Stimulated activated naive CD8-positive, alpha-beta T cell treated with anti-CD3 and anti-CD28 coated beads, Interleukin-15, Interleukin-2, amounts not matched to agents 100 ng/mL and 50 ng/mL, for 24 hours (primary cell): ENCODE measurements around the gene CDH16.

ENCODE experiments used
- H3K27ac Mint-ChIP-seq: one replicate; pipeline ENCODE4 v1.8.0; 2021; ENCODE audit warnings: mild to moderate bottlenecking, mixed read lengths
- H3K27me3 Mint-ChIP-seq: one replicate; pipeline ENCODE4 v1.8.0; 2021; ENCODE audit warnings: mixed read lengths
- H3K36me3 Mint-ChIP-seq: one replicate; pipeline ENCODE4 v1.8.0; 2021; ENCODE audit warnings: low read depth, mixed read lengths
- H3K4me1 Mint-ChIP-seq: one replicate; pipeline ENCODE4 v1.8.0; 2021; ENCODE audit warnings: low read depth, mixed read lengths
- H3K4me3 Mint-ChIP-seq: one replicate; pipeline ENCODE4 v1.8.0; 2021; ENCODE audit warnings: mild to moderate bottlenecking, mixed read lengths
- H3K9me3 Mint-ChIP-seq: one replicate; pipeline ENCODE4 v1.8.0; 2021; ENCODE audit warnings: mixed read lengths

Gene CDH16

GRCh38 chr16:66888647-66889615 lies 29.8 kb downstream of the CDH16 start:
- no peaks in the 10 kb centered on the region for H3K27me3 Mint-ChIP-seq
- H3K4me3 Mint-ChIP-seq, result no peak overlapping the region
- peaks cover 51% of the 10 kb centered on the region for H3K4me1 Mint-ChIP-seq
- H3K9me3 Mint-ChIP-seq, result no peaks in the 10 kb centered on the region
- H3K27ac Mint-ChIP-seq, result no peak overlapping the region
- H3K36me3 Mint-ChIP-seq, result peaks cover 56% of the 10 kb centered on the region

DNA sequence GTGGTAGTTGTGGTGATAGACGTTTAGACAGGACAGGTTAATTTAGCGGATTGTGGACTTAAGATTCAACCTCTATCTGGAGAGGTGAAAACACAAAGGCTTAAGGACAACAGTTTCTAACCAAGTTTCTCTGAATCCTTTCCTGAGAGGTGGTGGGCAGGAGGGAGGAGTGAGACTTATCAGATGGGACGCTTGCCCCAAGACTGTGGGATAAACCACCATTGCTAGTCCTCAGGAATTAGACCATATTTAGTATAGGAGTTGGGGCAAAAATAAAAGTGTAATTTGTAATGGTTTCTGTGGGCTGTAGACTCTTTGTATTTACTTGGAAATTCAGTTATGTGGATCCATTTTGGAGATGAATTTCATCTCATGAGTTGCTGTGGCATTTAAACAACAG lies 31.8 kb downstream of the CDH16 start:
- H3K36me3 Mint-ChIP-seq, result peaks cover 65% of the 10 kb centered on the region
- H3K4me3 Mint-ChIP-seq, result no peak overlapping the region
- H3K27me3 Mint-ChIP-seq, result no peaks in the 10 kb centered on the region
- H3K9me3 Mint-ChIP-seq, result no peaks in the 10 kb centered on the region
- H3K27ac Mint-ChIP-seq, result peak overlapping the region; percentile 31
- peaks cover 52% of the 10 kb centered on the region for H3K4me1 Mint-ChIP-seq

- Mint-ChIP-seq H3K27me3 (no peaks in the 10 kb centered on the region), H3K4me1 (peaks cover 58% of the 10 kb centered on the region), H3K9me3 (no peaks in the 10 kb centered on the region), H3K4me3 (no peak overlapping the region), H3K27ac (no peak overlapping the region), H3K36me3 (peaks cover 64% of the 10 kb centered on the region)
These were observed 32.4 kb downstream of the CDH16 start for GRCh38 chr16:66886321-66886720.

DNA sequence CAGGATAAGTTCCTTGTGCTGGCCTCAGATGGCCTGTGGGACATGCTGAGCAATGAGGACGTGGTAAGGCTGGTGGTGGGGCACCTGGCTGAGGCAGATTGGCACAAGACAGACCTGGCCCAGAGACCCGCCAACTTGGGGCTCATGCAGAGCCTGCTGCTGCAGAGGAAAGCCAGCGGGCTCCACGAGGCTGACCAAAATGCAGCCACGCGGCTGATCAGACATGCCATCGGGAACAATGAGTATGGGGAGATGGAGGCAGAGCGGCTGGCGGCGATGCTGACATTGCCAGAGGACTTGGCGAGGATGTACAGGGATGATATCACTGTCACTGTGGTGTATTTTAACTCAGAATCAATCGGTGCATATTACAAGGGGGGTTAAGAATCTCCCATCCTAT lies 33.2 kb downstream of the CDH16 start:
- H3K27ac Mint-ChIP-seq, result no peak overlapping the region
- no peaks in the 10 kb centered on the region for H3K27me3 Mint-ChIP-seq
- peaks cover 58% of the 10 kb centered on the region for H3K4me1 Mint-ChIP-seq
- H3K36me3 Mint-ChIP-seq, result peaks cover 60% of the 10 kb centered on the region
- no peaks in the 10 kb centered on the region for H3K9me3 Mint-ChIP-seq
- H3K4me3 Mint-ChIP-seq, result no peak overlapping the region

GRCh38 chr16:66882702-66883101 lies 36.0 kb downstream of the CDH16 start:
- Mint-ChIP-seq H3K36me3 (peaks cover 48% of the 10 kb centered on the region), H3K4me1 (peaks cover 72% of the 10 kb centered on the region), H3K27ac (no peak overlapping the region), H3K27me3 (no peaks in the 10 kb centered on the region), H3K4me3 (peak overlapping the region; percentile 96), H3K9me3 (peaks cover 4% of the 10 kb centered on the region)

DNA sequence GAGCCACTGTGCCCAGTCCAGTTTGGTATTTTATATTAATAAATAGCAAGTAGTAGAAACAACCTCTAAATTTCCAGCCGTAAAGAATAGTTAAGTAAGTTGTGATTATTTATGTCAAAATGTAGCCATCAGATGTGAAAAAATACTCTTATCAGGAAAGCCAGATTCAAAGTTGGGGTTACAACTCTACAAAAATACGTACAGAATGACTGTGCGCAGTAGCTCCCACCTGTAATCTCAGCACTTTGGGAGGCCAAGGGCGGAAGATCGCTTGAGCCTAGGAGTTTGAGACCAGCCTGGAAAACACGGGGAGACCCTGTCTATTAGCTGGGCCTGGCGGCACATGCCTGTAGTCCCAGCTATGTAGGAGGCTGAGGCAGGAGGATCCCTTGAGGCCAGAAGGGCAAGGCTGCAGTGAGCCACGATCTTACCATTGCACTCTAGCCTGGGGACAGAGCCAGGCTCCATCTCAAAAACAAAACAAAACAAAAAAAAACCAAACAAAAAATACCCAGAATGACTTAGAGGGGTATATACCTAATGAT lies 36.6 kb downstream of the CDH16 start:
- Mint-ChIP-seq H3K9me3 (peaks cover 4% of the 10 kb centered on the region), H3K4me1 (peaks cover 69% of the 10 kb centered on the region), H3K4me3 (peak overlapping the region; percentile 96), H3K27me3 (no peaks in the 10 kb centered on the region), H3K36me3 (peaks cover 43% of the 10 kb centered on the region), H3K27ac (no peak overlapping the region)

GRCh38 chr16:66881560-66881959 lies 37.1 kb downstream of the CDH16 start:
- Mint-ChIP-seq H3K4me3 (peak overlapping the region; percentile 96), H3K9me3 (peaks cover 5% of the 10 kb centered on the region), H3K27ac (no peak overlapping the region), H3K4me1 (peaks cover 66% of the 10 kb centered on the region), H3K36me3 (peaks cover 38% of the 10 kb centered on the region), H3K27me3 (no peaks in the 10 kb centered on the region)

- H3K4me1 Mint-ChIP-seq, result peaks cover 67% of the 10 kb centered on the region
- H3K27me3 Mint-ChIP-seq, result no peaks in the 10 kb centered on the region
- peak overlapping the region; percentile 75 for H3K27ac Mint-ChIP-seq
- H3K4me3 Mint-ChIP-seq, result peak overlapping the region; percentile 96
- H3K9me3 Mint-ChIP-seq, result peaks cover 11% of the 10 kb centered on the region
- H3K36me3 Mint-ChIP-seq, result peaks cover 38% of the 10 kb centered on the region
These were observed 37.7 kb downstream of the CDH16 start for GRCh38 chr16:66881014-66881417.

DNA sequence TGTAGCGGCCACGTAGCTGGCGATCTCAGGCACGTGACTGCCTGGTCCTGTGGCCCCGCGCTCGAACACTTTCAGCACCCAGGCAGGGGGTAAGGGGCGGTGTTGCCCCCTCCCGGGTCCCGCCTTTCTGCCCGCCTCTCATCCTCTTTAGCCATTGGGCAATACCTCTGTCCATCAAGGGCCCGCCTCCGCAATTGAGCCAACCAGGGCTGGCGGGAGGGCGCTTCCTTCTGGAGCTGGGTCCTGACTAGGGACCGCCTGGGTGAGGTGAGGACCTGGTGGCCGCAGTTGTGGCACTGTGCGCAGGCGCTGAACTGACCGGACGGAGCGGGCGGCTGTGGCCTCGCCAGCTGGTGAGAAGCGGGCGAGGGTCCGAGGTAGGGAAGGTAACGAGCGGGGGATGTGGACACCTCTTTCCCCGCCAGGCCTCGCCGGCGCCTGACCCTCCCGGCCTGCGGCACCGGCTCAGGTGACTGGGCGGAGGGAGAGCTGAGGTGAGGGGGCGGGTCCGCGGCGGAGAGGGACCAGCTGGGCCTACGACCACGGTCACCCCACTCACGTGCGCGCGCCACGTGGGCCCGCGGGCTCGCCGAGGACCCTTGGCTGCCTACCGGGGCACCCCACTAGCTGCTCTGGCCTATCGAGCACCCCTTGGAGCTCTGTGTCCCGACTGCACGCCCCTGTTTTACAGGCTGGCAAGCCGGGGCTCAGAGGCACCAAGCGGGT lies 38.2 kb downstream of the CDH16 start, which contains the start of gene PDP2:
PDP2 (plus strand) TSS at position 228 of the 726 bp plus-strand sequence. CDS start 3,770 bp downstream, outside the sequence.
- H3K4me3 Mint-ChIP-seq, result peak within 1 kb of the TSS; percentile 96
- peaks cover 12% of the 10 kb centered on the region for H3K9me3 Mint-ChIP-seq
- H3K36me3 Mint-ChIP-seq, result peaks cover 34% of the 10 kb centered on the region
- H3K4me1 Mint-ChIP-seq, result peaks cover 67% of the 10 kb centered on the region
- no peaks in the 10 kb centered on the region for H3K27me3 Mint-ChIP-seq
- H3K27ac Mint-ChIP-seq, result peak within 1 kb of the TSS; percentile 97

DNA sequence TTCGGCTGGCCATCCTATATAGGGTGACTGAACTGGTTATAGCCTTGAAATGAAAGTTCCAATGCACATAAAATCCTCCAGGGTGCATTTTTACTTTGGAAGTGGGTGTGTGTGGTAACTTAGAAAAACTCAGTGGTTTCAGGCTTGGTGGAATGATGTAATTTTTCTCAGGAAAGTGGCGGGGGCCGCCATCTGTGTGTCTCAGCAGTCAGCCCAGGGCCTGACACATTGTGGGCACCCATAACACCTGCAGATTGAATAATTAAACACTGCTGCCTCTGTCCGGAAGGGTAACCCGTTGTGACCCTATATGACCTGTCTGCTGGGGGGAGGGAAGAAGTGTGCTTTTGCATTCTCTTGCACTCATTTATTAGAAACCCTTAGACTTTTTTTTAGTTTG lies 40.6 kb downstream of the CDH16 start:
- peak overlapping the region; percentile 85 for H3K27ac Mint-ChIP-seq
- no peaks in the 10 kb centered on the region for H3K27me3 Mint-ChIP-seq
- H3K4me3 Mint-ChIP-seq, result peak overlapping the region; percentile 64
- peaks cover 22% of the 10 kb centered on the region for H3K36me3 Mint-ChIP-seq
- peaks cover 12% of the 10 kb centered on the region for H3K9me3 Mint-ChIP-seq
- peaks cover 78% of the 10 kb centered on the region for H3K4me1 Mint-ChIP-seq

DNA sequence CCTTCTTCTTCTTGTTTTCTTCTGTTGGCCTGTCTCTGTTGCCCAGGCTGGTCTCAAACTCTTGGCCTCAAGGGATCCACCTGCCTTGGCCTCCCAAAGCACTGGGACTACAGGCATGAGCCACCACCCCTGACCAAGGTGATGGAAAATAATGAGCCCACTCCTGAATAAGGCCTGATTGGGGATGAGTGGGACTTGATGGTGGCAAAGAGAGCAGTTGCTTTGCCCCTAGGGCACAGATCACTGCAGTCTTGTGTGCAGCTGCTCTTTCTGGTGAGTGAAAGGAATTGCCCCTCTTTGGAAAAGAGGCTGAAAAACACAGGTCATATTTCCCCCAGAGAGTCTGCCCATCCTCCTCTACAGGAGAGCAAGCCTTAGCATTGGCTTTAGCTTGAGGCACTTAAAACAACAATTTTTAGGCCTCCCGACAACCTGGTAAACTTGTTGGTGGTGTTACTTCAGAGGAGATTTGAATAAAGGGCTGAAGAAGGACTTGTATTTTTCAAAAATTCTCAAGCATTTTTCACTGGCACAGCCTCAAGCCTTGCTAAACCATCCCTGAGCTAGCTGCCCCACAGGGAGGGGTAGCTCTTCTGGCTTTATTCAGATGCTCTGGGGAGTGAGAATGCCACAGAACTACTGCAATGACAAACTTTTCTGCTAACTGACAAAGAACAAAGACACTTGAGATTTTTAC lies 44.5 kb downstream of the CDH16 start:
- Mint-ChIP-seq H3K27me3 (no peaks in the 10 kb centered on the region), H3K4me1 (peaks cover 62% of the 10 kb centered on the region), H3K27ac (peak overlapping the region; percentile 87), H3K36me3 (peaks cover 12% of the 10 kb centered on the region), H3K4me3 (peak overlapping the region; percentile 43), H3K9me3 (peaks cover 12% of the 10 kb centered on the region)

GRCh38 chr16:66873685-66874055 lies 45.0 kb downstream of the CDH16 start:
- Mint-ChIP-seq H3K36me3 (peaks cover 12% of the 10 kb centered on the region), H3K4me3 (no peak overlapping the region), H3K4me1 (peaks cover 58% of the 10 kb centered on the region), H3K27me3 (no peaks in the 10 kb centered on the region), H3K27ac (peak overlapping the region; percentile 94), H3K9me3 (peaks cover 12% of the 10 kb centered on the region)

- H3K4me1 Mint-ChIP-seq, result peaks cover 53% of the 10 kb centered on the region
- no peaks in the 10 kb centered on the region for H3K27me3 Mint-ChIP-seq
- H3K36me3 Mint-ChIP-seq, result peaks cover 11% of the 10 kb centered on the region
- peaks cover 11% of the 10 kb centered on the region for H3K9me3 Mint-ChIP-seq
- H3K27ac Mint-ChIP-seq, result peak overlapping the region; percentile 94
- peak overlapping the region; percentile 87 for H3K4me3 Mint-ChIP-seq
These were observed 45.6 kb downstream of the CDH16 start for GRCh38 chr16:66872943-66873684.

- no peaks in the 10 kb centered on the region for H3K27me3 Mint-ChIP-seq
- peak overlapping the region; percentile 87 for H3K4me3 Mint-ChIP-seq
- peak overlapping the region; percentile 94 for H3K27ac Mint-ChIP-seq
- peaks cover 8% of the 10 kb centered on the region for H3K9me3 Mint-ChIP-seq
- peaks cover 7% of the 10 kb centered on the region for H3K36me3 Mint-ChIP-seq
- peaks cover 52% of the 10 kb centered on the region for H3K4me1 Mint-ChIP-seq
These were observed 46.1 kb downstream of the CDH16 start for GRCh38 chr16:66872559-66872942.
